ENCODE data around the gene TIGD7.

The TIGD7 gene

GRCh38 chr16:3252967-3253366 lies 52.3 kb downstream of the TIGD7 start:
- ATAC-seq = no peak
- no peak for TF ChIP-seq SNAI2 (CRISPR knock-in tag; IDR thresholded peaks at IDR 0.05)
- no peak for TF ChIP-seq RARB (CRISPR knock-in tag; IDR thresholded peaks at IDR 0.05)
- TF ChIP-seq CSDC2 (CRISPR knock-in tag; IDR thresholded peaks at IDR 0.05) = no peak

GRCh38 chr16:3249451-3249850 lies 55.8 kb downstream of the TIGD7 start:
- ATAC-seq = no peak
- TF ChIP-seq ZFP3 (CRISPR knock-in tag; IDR thresholded peaks at IDR 0.05) (no peak), POU6F1 (CRISPR knock-in tag; IDR thresholded peaks at IDR 0.05; ENCODE audit: borderline replicate concordance, low read depth) (no peak)

- ATAC-seq = no peak
- no peak for TF ChIP-seq POU6F1 (CRISPR knock-in tag; IDR thresholded peaks at IDR 0.05; ENCODE audit: borderline replicate concordance, low read depth)
- TF ChIP-seq RARB (CRISPR knock-in tag; IDR thresholded peaks at IDR 0.05) = no peak
- no peak for TF ChIP-seq PATZ1 (CRISPR knock-in tag; IDR thresholded peaks at IDR 0.05; ENCODE audit: borderline replicate concordance)
- no peak for TF ChIP-seq ESRRG (CRISPR knock-in tag; IDR thresholded peaks at IDR 0.05)
- TF ChIP-seq ZNF565 (CRISPR knock-in tag; conservative IDR thresholded peaks at IDR 0.05; ENCODE audit: low read depth) = no peak
- TF ChIP-seq PPARA (CRISPR knock-in tag; IDR thresholded peaks at IDR 0.05; ENCODE audit: borderline replicate concordance) = no peak
- TF ChIP-seq ZFP3 (CRISPR knock-in tag; IDR thresholded peaks at IDR 0.05) = no peak
- TF ChIP-seq CSDC2 (CRISPR knock-in tag; IDR thresholded peaks at IDR 0.05) = no peak
- no peak for TF ChIP-seq ZNF70 (CRISPR knock-in tag; IDR thresholded peaks at IDR 0.05)
- no peak for TF ChIP-seq OSR1 (CRISPR knock-in tag; IDR thresholded peaks at IDR 0.05)
Measured at GRCh38 chr16:3249020-3249419, 56.2 kb downstream of the TIGD7 start.
